Activated naive CD4-positive, alpha-beta T cell treated with anti-CD3 and anti-CD28 coated beads, Interleukin-2, amount 10 ng/mL, durations not matched to agents 7 days and 5 days (primary cell): ENCODE results near the gene UMODL1.

Experiments used
- CTCF ChIA-PET: fragments of 350-600 bp; sonication (Branson Sonifier 250); formaldehyde crosslinking; loops from one replicate; lab custom pipeline; 2021; ENCODE audit warnings: antibody characterized with exemption; lab: Charles Lee
- DNase-seq: peaks from one replicate; pipeline ENCODE4 v3.0.0-alpha.2; 2020
- H3K27ac Mint-ChIP-seq: one replicate; pipeline ENCODE4 v1.8.0; 2021; ENCODE audit warnings: mild to moderate bottlenecking, moderate library complexity, mixed read lengths
- H3K27me3 Mint-ChIP-seq: one replicate; pipeline ENCODE4 v1.8.0; 2021; ENCODE audit warnings: mild to moderate bottlenecking, mixed read lengths
- H3K36me3 Mint-ChIP-seq: one replicate; pipeline ENCODE4 v1.8.0; 2021; ENCODE audit warnings: mixed read lengths
- H3K4me1 Mint-ChIP-seq: one replicate; pipeline ENCODE4 v1.8.0; 2021; ENCODE audit warnings: mixed read lengths
- H3K4me3 Mint-ChIP-seq: one replicate; pipeline ENCODE4 v1.8.0; 2021; ENCODE audit warnings: mild to moderate bottlenecking, moderate library complexity, mixed read lengths
- H3K9me3 Mint-ChIP-seq: one replicate; pipeline ENCODE4 v1.8.0; 2021; ENCODE audit warnings: mixed read lengths

UMODL1 gene

GRCh38 chr21:42032968-42033367, 38.1 kb upstream of the UMODL1 start:
- Mint-ChIP-seq H3K4me3 (no peak overlapping the region), H3K4me1 (no peaks in the 10 kb centered on the region), H3K36me3 (no peaks in the 10 kb centered on the region), H3K27ac (no peak overlapping the region), H3K27me3 (peaks cover 29% of the 10 kb centered on the region), H3K9me3 (no peaks in the 10 kb centered on the region)
- CTCF ChIA-PET: interaction anchor here (0.8 kb wide), 1 partner anchor 216 kb away, joined by 3 read pairs; no protein-coding TSS in a partner anchor
- DNase-seq: no peak

DNA sequence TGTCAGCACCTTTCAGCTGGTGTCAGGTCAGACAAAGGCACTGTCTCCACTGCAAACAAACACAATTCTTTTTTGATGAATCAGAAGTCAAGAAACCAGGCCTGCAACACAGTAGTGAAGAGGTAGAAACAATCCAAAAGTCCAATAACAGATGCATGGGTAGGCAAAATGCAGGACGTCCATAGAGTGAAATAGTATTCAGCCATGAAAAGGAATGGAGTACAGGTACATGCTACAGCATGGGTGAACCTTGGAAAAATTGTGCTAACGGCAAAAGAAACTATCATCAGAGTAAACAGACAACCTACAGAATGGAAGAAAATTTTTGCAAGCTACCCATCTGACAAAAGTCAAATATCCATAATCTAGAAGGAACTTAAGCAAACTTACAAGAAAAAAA, 34.8 kb upstream of the UMODL1 start:
- DNase-seq: no peak
- H3K27me3 Mint-ChIP-seq: peaks cover 17% of the 10 kb centered on the region
- no peak overlapping the region for H3K27ac Mint-ChIP-seq
- H3K4me1 Mint-ChIP-seq: no peaks in the 10 kb centered on the region
- no peak overlapping the region for H3K4me3 Mint-ChIP-seq
- H3K36me3 Mint-ChIP-seq: no peaks in the 10 kb centered on the region
- H3K9me3 Mint-ChIP-seq: no peaks in the 10 kb centered on the region
- CTCF ChIA-PET: interaction anchor here (1.0 kb wide), 1 partner anchor 13 kb away, joined by 3 read pairs; no protein-coding TSS in a partner anchor

- DNase-seq: no peak
- Mint-ChIP-seq H3K27ac (no peak overlapping the region), H3K9me3 (no peaks in the 10 kb centered on the region), H3K36me3 (no peaks in the 10 kb centered on the region), H3K4me1 (no peaks in the 10 kb centered on the region), H3K27me3 (peaks cover 7% of the 10 kb centered on the region), H3K4me3 (no peak overlapping the region)
- CTCF ChIA-PET: no interaction called here
Observed at GRCh38 chr21:42037516-42037915, 33.6 kb upstream of the UMODL1 start.

DNA sequence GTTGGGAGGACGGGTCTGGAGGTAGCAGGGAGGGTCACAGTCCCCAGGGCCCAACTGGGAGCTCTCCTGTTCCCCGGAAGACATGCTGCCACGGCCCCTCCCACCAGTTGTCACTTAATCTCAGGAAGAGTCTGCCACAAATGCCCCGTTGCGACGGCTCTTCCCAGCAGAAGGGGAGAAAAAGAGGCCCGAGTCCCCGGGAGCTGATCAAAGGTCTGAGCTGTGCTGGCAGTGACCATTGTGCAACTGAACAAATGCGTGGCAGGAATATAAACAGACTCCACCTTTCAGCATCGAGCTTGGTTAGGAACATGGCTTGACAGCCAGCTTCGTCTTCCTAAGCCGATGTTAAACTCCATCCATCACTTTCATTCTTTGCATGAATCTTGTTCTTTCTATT, 33.2 kb upstream of the UMODL1 start:
- CTCF ChIA-PET: no interaction called here
- no peak overlapping the region for H3K27ac Mint-ChIP-seq

GRCh38 chr21:42038393-42038792, 32.7 kb upstream of the UMODL1 start:
- DNase-seq: no peak
- no peak overlapping the region for H3K4me3 Mint-ChIP-seq
- no peaks in the 10 kb centered on the region for H3K4me1 Mint-ChIP-seq
- no peak overlapping the region for H3K27ac Mint-ChIP-seq
- H3K9me3 Mint-ChIP-seq: no peaks in the 10 kb centered on the region
- no peaks in the 10 kb centered on the region for H3K36me3 Mint-ChIP-seq
- CTCF ChIA-PET: no interaction called here
- H3K27me3 Mint-ChIP-seq: peaks cover 3% of the 10 kb centered on the region

More for the DNA sequence above, 33.2 kb upstream of the UMODL1 start:
- Mint-ChIP-seq H3K36me3 (no peaks in the 10 kb centered on the region), H3K9me3 (no peaks in the 10 kb centered on the region), H3K4me1 (no peaks in the 10 kb centered on the region), H3K4me3 (no peak overlapping the region), H3K27me3 (peaks cover 5% of the 10 kb centered on the region)
- no peak for DNase-seq

DNA sequence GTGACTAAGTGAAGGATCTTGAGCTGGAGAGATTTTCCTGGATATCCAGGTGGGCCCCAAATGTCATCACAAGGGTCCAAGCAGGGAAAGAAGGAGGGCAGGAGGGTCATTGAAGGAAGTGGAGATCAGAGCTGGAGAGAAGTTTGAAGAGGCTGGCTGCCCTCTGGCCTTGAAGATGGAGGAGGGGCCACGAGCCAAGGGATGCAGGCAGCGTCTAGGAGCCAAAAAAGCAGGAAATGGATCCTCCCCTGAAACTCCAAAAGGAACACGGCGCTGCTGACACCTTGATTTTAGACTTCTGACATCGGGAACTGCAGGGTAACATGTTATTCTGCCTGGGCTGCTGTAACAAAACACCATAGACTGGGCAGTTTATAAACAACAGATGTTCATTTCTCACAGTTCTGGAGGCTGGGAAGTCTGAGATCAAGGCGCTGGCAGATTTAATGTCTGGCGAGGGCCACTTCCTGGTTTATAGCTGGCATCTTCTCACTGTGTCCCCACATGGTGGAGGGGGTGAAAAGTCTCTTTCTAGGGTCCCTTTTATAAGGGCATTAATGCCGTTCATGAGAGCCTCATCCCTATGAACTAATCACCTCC, 32.2 kb upstream of the UMODL1 start:
- no peaks in the 10 kb centered on the region for H3K4me1 Mint-ChIP-seq
- no peaks in the 10 kb centered on the region for H3K36me3 Mint-ChIP-seq
- H3K9me3 Mint-ChIP-seq: no peaks in the 10 kb centered on the region
- no peak overlapping the region for H3K4me3 Mint-ChIP-seq
- CTCF ChIA-PET: interaction anchor here (0.8 kb wide), 1 partner anchor 8 kb away, joined by 3 read pairs; no protein-coding TSS in a partner anchor
- H3K27ac Mint-ChIP-seq: no peak overlapping the region
- DNase-seq: no peak
- H3K27me3 Mint-ChIP-seq: peaks cover 3% of the 10 kb centered on the region

DNA sequence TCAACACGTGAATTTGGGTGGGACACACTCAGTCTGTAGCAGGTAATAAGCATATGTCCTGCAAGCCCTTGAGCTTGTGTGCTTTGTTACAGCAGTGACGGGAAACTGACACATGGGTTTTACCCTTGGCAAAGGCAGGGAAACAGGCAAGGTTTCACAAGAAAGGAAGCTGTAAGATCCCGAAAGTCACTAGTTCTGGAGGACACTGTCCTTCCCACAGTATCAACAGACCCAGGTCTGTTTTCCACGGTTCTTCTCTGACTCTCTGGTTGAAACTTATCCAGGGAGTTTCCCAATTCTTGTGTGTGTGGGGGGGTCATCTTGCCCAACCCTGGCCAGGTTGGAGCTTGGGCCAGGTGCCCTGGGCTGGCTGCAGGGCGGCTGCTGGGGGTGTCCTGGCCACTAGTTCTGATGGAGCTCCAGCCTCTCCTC, 31.6 kb upstream of the UMODL1 start:
- no peaks in the 10 kb centered on the region for H3K4me1 Mint-ChIP-seq
- CTCF ChIA-PET: interaction anchor here (0.8 kb wide), 1 partner anchor 9 kb away, joined by 3 read pairs; no protein-coding TSS in a partner anchor
- no peak overlapping the region for H3K27ac Mint-ChIP-seq

DNA sequence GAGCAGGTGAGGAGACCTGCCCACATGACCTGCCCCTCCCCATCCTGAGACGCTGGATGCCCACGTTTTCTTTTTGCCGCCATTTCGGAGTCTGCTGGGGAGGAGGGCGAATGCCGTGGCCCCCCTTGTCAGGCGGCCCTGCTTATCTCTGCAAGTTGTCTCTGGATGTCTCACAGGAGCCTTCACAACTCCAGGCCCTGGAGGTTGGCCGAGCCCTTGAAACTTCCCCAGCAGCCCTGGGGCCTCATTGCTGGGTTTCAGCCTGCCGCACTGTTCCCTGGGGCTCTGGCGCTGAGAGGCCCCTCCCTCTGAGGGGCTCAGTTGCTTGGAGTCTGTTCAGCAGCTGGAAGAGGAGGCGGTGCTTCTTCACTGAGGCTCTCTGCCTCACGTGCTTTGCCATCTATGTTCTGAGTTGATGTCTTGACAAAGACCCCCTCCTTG, 31.2 kb upstream of the UMODL1 start:
- H3K9me3 Mint-ChIP-seq: no peaks in the 10 kb centered on the region
- DNase-seq: no peak
- H3K36me3 Mint-ChIP-seq: no peaks in the 10 kb centered on the region
- peaks cover 5% of the 10 kb centered on the region for H3K27me3 Mint-ChIP-seq
- no peak overlapping the region for H3K27ac Mint-ChIP-seq
- no peaks in the 10 kb centered on the region for H3K4me1 Mint-ChIP-seq
- CTCF ChIA-PET: interaction anchor here (0.8 kb wide), 1 partner anchor 9 kb away, joined by 3 read pairs; no protein-coding TSS in a partner anchor
- no peak overlapping the region for H3K4me3 Mint-ChIP-seq

More for the DNA sequence above, 31.6 kb upstream of the UMODL1 start:
- Mint-ChIP-seq H3K27me3 (peaks cover 3% of the 10 kb centered on the region), H3K36me3 (no peaks in the 10 kb centered on the region), H3K9me3 (no peaks in the 10 kb centered on the region), H3K4me3 (no peak overlapping the region)
- DNase-seq: no peak

DNA sequence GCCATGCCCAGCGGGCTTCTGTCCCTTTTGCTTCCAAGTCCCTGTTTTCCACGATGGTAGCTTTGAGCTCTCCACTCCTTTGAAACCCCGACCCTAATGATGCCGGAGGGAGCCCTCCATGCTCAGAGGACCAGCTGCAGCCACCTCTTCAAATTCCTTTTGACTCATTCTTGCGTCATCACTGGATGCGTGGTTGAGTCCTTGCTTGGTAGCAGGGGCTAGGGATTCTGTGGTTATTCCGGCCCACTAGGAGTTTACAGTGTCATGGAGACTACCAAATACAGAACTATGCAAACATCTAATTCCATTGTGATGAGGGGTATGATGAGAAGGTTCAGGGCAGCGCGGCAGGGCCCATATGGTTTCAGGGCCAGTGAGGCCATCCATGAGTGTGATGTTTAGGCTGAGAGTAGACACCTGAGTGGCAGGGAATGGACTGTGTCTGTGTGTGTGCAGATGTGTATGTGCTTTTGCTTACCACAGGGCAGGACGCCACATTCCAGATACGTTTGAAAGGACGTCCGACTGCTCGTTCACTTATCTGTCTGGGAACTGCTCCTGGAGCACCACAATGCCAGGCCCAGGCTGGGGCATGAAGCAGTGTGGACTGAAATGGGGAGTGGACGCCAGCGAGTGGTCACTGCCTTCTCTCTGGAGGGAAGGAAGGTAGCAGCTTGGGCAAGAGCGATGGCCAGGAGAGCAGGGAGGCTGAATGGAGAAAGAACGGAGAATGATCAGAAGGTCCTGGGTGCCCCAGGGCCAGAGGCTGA, 30.5 kb upstream of the UMODL1 start:
- Mint-ChIP-seq H3K9me3 (no peaks in the 10 kb centered on the region), H3K36me3 (no peaks in the 10 kb centered on the region), H3K4me3 (no peak overlapping the region), H3K4me1 (no peaks in the 10 kb centered on the region), H3K27ac (no peak overlapping the region), H3K27me3 (peaks cover 9% of the 10 kb centered on the region)
- no peak for DNase-seq
- CTCF ChIA-PET: interaction anchor here (1.2 to 1.3 kb wide), 2 partner anchors 46 to 224 kb away, joined by 3 to 4 read pairs; no protein-coding TSS in a partner anchor

DNA sequence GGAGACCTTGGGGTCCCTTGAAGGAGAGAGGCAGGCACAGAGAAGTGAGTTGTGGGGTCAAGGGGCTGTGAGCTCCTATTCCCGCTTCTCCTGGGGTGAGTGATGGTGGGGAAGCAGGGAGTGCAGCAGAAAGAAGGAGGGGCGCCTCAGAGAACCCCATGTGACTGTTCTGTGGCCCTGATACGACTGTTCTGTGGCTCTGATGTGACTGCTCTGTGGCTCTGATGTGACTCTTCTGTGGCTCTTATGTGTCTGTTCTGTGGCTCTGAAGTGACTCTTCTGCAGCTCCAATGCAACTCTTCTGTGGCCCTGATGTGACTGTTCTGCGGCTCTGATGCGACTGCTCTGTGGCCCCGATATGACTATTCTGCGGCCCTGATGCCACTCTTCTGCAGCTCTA, 29.9 kb upstream of the UMODL1 start:
- no peaks in the 10 kb centered on the region for H3K9me3 Mint-ChIP-seq
- no peaks in the 10 kb centered on the region for H3K36me3 Mint-ChIP-seq
- no peak overlapping the region for H3K27ac Mint-ChIP-seq
- CTCF ChIA-PET: interaction anchor here (1.2 to 1.3 kb wide), 2 partner anchors 45 to 224 kb away, joined by 3 to 4 read pairs; no protein-coding TSS in a partner anchor
- no peaks in the 10 kb centered on the region for H3K4me1 Mint-ChIP-seq
- no peak for DNase-seq
- H3K4me3 Mint-ChIP-seq: no peak overlapping the region
- H3K27me3 Mint-ChIP-seq: peaks cover 13% of the 10 kb centered on the region

- no peaks in the 10 kb centered on the region for H3K36me3 Mint-ChIP-seq
- no peaks in the 10 kb centered on the region for H3K9me3 Mint-ChIP-seq
- DNase-seq: no peak
- H3K27ac Mint-ChIP-seq: no peak overlapping the region
- no peak overlapping the region for H3K4me3 Mint-ChIP-seq
- CTCF ChIA-PET: interaction anchor here (1.2 to 1.3 kb wide), 2 partner anchors 45 to 225 kb away, joined by 3 to 4 read pairs; no protein-coding TSS in a partner anchor
- H3K4me1 Mint-ChIP-seq: no peaks in the 10 kb centered on the region
- peaks cover 17% of the 10 kb centered on the region for H3K27me3 Mint-ChIP-seq
Observed at GRCh38 chr21:42041711-42042110, 29.4 kb upstream of the UMODL1 start.

GRCh38 chr21:42042651-42043050, 28.5 kb upstream of the UMODL1 start:
- DNase-seq: no peak
- no peaks in the 10 kb centered on the region for H3K9me3 Mint-ChIP-seq
- no peak overlapping the region for H3K4me3 Mint-ChIP-seq
- no peaks in the 10 kb centered on the region for H3K36me3 Mint-ChIP-seq
- CTCF ChIA-PET: interaction anchor here (1.3 kb wide), 1 partner anchor 75 kb away, joined by 3 read pairs; no protein-coding TSS in a partner anchor
- H3K27ac Mint-ChIP-seq: no peak overlapping the region
- no peaks in the 10 kb centered on the region for H3K4me1 Mint-ChIP-seq
- H3K27me3 Mint-ChIP-seq: peaks cover 21% of the 10 kb centered on the region

- Mint-ChIP-seq H3K36me3 (no peaks in the 10 kb centered on the region), H3K4me1 (no peaks in the 10 kb centered on the region), H3K27me3 (peaks cover 23% of the 10 kb centered on the region), H3K27ac (no peak overlapping the region), H3K9me3 (no peaks in the 10 kb centered on the region), H3K4me3 (no peak overlapping the region)
- no peak for DNase-seq
- CTCF ChIA-PET: interaction anchor here (1.3 kb wide), 1 partner anchor 74 kb away, joined by 3 read pairs; no protein-coding TSS in a partner anchor
Observed at GRCh38 chr21:42043201-42043895, 27.8 kb upstream of the UMODL1 start.

GRCh38 chr21:42043961-42044360, 27.2 kb upstream of the UMODL1 start:
- no peaks in the 10 kb centered on the region for H3K4me1 Mint-ChIP-seq

More at GRCh38 chr21:42043961-42044360, 27.2 kb upstream of the UMODL1 start:
- Mint-ChIP-seq H3K4me3 (no peak overlapping the region), H3K9me3 (no peaks in the 10 kb centered on the region), H3K27ac (no peak overlapping the region), H3K27me3 (peaks cover 23% of the 10 kb centered on the region), H3K36me3 (no peaks in the 10 kb centered on the region)
- DNase-seq: no peak
- CTCF ChIA-PET: interaction anchor here (1.3 kb wide), 1 partner anchor 74 kb away, joined by 3 read pairs; no protein-coding TSS in a partner anchor
